OCI-M2 (cell line): ENCODE measurements around the gene RSRC1.
"Not testable (repeated sequence)": the region's sequence is repeated elsewhere in the genome, so short reads cannot be mapped to it uniquely, and the experiment has no call there.

Experiments
- DNase-seq: peaks from one replicate; lab custom pipeline; 2025; ENCODE audit not compliant: unreplicated experiment; lab: John Stamatoyannopoulos, UW

RSRC1 gene

GRCh38 chr3:158100681-158101080 is 9.2 kb upstream of the RSRC1 start:
- DNase-seq: no peak

- no peak for DNase-seq
Observed at GRCh38 chr3:158101335-158102241, 8.3 kb upstream of the RSRC1 start.

GRCh38 chr3:158102242-158103080 is 7.4 kb upstream of the RSRC1 start:
- no peak for DNase-seq

- DNase-seq: no peak
Observed at GRCh38 chr3:158103081-158103886, 6.6 kb upstream of the RSRC1 start.

GRCh38 chr3:158103887-158104327 is 6.0 kb upstream of the RSRC1 start:
- DNase-seq: no peak

GRCh38 chr3:158104431-158104921 is 5.4 kb upstream of the RSRC1 start:
- no peak for DNase-seq

GRCh38 chr3:158105119-158105709 is 4.7 kb upstream of the RSRC1 start:
- no peak for DNase-seq

GRCh38 chr3:158105710-158106253 is 4.1 kb upstream of the RSRC1 start:
- no peak for DNase-seq

GRCh38 chr3:158106766-158107471 is 3.0 kb upstream of the RSRC1 start:
- no peak for DNase-seq

- no peak for DNase-seq
Observed at GRCh38 chr3:158107605-158108444, 2.1 kb upstream of the RSRC1 start.

- DNase-seq: no peak
Observed at GRCh38 chr3:158108445-158108985, 1.4 kb upstream of the RSRC1 start.

GRCh38 chr3:158109295-158109803 is 540 bp upstream of the RSRC1 start:
- no peak for DNase-seq

GRCh38 chr3:158110658-158111018 is 749 bp downstream of the RSRC1 start:
- DNase-seq: no peak

- no peak for DNase-seq
Observed at GRCh38 chr3:158111861-158112260, 2.0 kb downstream of the RSRC1 start.

GRCh38 chr3:158113595-158113994 is 3.7 kb downstream of the RSRC1 start:
- not testable (repeated sequence) for DNase-seq

- DNase-seq: no peak
Observed at GRCh38 chr3:158120330-158120729, 10.4 kb downstream of the RSRC1 start.

GRCh38 chr3:158121295-158121694 is 11.4 kb downstream of the RSRC1 start:
- no peak for DNase-seq

- DNase-seq: not testable (repeated sequence)
Observed at GRCh38 chr3:158122721-158123120, 12.8 kb downstream of the RSRC1 start.
